Amniotic epithelial cell (primary cell): ENCODE results near the gene ESRRA.

Source experiments
- DNase-seq: peaks from one replicate; pipeline ENCODE4 v3.0.0-alpha.2; 2010; ENCODE audit warnings: low read depth

ESRRA gene

DNA sequence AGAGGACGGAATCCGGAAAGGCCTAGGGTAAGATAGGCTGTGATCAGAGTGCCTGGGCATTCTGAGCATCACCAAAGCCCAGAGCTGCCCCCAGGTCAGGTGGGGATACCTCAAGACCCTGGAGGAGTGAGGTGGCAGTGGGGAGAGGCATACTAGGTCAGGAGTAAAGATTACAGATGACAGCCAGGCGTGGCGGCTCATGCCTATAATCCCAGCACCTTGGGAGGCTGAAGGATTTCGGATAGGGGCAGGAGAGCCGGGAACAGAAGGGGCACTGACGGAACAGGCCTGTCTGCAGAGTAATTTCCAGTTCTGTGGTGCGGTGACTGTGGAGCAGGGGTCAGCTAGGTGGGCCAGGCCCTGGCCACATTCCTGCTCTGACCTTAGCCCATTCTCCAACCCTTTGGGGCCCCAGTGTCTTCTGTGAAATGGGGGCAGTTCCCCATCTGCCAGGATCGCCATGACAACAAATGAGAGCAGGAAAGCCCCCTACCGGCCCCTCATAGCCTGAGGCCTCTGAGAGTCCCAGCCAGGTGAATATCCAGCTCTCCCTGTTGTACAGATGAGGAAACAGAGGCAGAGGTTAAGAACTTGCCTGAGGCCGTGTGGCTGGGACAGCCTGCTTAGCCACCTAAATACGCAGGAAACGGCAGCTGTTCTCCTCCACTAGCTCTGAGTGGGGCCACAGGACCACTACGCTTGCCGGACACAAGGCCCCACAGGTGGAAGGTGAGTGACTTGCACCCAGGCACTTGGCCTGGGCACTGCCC lies 30.1 kb upstream of the ESRRA start:
- DNase-seq: no peak

DNA sequence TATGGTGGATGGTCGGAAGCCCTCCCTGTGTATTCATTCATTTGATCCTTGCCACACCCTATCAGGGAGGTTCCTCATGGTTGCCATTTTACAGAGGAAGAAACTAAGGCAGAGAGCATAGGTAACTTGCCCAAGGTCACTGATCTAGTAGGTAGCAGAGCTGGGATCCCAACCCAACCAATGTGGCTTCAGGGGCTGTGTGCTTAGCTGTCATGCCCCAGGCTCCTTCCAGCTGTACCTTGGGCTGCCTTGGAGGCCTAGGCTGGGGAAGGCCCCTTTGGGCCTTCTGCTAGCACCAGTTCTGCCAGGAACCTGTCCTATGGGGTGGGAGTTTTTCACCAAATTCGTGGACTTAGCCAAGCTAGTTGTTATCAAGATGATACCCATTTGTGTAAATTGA lies 29.5 kb upstream of the ESRRA start:
- DNase-seq: no peak

DNA sequence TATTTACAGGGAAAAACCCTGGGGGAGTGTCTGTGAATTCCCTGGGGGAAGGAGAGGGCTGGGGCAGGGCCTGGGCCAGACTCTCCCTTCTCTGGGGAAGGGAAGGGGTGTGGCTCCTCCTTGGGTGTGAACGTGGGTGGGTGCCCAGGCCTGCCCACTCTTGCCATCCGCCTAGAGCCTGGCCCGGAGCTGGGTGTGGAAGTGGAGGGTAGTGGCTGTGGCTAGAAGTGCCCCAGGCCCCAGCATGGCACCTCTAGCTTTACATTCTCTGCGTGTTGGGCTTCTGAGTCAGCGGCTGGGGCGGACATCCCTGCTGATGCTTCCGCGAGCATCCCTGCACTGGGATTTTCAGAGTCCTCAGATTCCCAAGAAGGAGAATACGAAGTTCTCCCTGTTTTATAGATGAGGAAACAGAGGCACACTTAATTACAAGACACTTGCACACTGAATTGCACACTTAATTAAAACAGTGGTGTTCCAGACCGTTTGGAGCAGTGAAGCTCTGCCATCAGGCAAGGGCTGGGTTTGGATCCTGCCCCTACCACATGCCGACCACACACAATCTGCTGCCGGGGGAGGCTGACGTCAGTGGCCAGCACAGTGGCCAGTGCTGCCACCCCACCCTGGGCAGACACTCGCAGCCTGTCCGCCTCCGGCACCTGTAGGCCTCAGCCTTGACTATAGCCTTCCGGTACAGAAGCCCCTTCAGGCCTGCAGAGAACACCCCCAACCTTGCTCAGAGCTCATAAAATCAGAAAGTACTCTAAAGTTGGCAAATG lies 28.5 kb upstream of the ESRRA start:
- DNase-seq: peak; percentile 47

DNA sequence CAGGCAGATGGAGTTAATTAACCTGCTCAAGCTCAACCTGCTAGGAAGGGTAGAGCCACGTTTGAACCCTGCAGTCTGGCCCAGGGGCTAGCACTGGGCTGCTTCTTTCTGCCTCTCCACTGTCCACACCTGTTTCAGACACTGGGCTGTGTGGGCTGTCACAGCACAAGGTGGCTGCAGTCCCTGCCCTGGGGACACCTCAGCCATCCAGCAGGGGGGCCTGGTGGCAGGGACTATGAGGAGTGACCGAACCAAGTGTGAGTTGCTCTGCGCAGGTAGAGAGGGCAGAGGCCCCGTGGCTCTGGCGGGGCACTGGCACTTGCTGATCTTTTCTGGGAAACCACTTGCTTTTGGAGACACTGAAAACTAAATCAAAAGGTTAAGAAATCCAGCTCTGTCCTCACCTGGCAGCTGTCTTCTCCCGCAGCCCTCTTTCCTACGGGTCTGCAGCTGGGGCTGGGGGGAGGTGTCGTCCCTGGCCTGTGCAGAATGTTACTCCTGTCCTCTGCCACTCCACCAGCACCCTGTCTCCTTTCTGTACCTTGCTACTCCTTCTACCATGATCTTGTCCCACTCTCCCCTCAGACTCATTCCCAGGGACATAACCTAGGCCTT lies 26.6 kb upstream of the ESRRA start:
- no peak for DNase-seq

DNA sequence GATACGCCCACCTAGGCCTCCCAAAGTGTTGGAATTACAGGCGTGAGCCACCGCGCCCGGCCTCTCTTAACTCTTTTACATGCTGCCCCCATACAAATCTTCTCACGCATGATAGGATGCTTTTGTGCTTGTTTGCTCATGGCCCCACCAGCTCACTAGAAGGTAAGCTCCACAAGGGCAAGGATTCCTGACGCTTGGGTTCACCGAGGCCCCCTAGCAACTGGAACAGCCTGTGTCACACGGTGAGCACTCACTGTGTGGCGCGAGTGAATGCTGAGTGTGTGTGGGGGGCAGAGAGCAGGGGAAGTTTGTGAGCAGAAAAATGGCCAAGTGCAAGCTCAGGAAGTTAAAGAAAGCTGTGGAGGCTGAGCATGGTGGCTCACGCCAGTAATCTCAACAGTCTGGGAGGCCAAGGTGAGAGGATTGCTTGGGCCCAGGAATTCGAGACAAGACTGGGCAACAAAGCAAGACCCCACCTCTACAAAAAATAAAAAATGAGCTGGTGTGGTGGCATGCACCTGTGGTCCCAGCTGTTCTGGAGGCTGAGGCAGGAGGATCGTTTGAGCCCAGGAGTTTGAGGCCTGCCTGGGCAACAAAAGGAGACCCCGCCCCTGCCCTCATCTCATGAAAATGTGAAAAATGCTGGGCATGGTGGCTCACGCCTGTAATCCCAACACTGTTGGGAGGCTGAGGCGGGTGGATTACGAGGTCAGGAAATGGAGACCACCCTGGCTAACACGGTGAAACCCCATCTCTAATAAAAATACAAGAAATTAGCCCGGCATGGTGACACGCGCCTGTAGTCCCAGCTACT lies 23.2 kb upstream of the ESRRA start:
- DNase-seq: no peak

DNA sequence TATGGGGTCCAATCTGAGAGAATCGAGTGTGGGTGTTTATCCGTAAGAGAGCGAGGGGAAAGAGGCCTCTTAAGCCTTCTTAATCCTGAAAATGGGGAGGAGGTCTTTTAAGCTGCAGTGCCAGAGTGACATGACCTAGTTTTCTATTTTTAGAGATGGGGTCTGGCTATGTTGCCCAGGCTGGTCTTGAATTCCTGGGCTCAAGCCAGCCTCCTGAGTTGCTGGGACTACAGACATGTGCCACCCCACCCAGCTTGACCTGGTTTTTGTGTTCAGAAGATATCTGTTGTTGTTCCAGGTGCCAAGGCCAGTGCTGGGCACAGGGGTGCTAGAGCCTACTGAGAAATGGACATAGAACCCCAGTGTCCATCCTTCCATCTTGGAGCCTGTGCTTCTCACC lies 22.2 kb upstream of the ESRRA start:
- DNase-seq: no peak

DNA sequence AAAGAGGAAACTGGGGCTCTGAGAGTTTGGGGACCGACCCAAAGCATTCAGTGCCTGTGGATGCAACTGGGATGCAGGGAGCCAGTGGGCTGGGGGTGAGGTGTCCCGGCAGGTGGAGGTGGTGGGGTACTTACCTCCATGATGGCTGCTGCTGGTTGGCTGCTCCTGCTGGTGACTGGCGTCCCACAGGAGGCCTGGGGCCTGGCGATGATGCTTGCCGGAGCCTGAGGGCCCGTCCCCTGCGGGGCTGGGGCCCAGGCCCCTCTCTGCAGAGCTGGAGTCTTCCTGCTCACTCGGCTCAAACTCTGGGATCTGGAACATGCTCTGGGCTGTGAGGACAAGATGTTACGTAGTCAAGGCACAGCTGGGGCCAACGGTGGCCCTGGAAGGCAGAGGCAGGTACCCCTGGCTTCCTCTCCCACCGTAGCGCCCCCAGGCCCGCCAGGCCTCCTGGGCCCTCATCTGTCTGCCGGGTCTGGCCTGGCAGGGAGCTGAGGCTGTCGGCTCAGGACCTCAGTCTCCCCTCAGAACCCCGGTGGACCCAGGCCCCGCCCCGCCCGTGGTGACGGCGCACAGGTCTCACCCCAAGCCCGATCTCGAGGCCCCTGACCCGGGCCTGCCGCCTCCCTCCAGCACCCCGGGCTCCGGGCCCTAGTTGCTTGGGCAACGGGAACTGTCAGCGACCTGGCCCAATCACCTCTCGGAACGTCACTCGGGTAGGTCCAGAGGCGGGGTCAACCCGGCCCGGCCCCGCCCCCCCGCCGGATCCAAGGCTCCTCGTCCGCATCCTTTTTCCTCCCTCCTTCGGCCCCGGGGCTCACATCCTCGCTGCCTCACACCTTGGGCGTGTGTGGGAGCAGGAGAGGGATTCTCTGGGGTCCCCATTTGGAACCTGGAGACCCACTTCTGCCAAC lies 21.0 kb upstream of the ESRRA start, which contains the start of gene BAD:
Gene BAD, minus strand, starts transcription at position 618 of the 914 bp plus-strand sequence. Its CDS starts 297 bp downstream, at position 321.
- peak; percentile 84 for DNase-seq

DNA sequence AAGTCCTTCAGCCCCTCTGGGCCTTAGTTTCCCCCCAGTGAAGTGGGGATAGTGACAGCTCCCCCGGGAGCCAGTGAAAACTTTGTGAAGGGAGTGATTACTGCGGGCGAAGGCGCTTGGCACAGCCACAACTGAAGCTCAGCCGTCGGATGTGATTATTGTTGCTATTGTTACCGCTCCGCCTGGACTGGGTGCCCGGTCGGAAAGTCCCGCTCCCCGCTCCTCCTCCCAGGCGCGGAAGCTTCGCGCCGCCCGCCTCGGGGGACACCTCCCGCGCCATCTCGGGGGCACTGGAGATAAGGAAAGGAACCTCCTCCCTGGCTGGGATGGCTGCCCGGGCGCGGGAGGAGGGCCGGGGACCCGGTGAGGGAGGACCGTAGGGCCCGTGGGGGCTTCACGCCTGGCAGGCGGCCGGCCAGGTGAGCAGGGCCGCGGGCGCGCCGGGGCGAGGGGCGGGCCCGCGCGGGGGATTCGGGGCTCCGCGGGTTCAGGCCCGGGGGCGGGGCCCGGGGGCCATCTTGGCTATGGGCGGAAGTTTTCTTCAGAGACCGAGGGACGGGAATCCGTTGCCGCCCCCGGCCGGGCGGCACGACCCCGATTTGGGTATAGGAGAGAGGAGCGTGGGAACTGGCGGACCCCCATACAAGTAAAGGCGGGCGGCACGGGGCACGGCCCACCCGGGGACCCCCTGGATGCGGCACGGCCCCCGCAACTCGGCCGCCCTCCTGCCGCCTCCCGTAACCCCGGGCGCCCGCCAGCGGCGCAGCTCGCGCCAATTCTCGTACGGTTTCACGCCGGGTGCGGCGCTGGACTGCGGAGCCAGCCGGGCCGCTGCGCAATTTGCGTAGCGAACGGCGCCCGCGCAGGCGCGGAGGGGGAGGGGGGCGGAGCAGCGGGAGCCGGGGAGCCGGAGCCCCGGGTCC lies 20.1 kb upstream of the ESRRA start, which contains the start of gene GPR137:
Gene GPR137, plus strand, starts transcription at position 887 of the 923 bp plus-strand sequence. CDS start 677 bp downstream, outside the sequence.
- DNase-seq: peak; percentile 53

DNA sequence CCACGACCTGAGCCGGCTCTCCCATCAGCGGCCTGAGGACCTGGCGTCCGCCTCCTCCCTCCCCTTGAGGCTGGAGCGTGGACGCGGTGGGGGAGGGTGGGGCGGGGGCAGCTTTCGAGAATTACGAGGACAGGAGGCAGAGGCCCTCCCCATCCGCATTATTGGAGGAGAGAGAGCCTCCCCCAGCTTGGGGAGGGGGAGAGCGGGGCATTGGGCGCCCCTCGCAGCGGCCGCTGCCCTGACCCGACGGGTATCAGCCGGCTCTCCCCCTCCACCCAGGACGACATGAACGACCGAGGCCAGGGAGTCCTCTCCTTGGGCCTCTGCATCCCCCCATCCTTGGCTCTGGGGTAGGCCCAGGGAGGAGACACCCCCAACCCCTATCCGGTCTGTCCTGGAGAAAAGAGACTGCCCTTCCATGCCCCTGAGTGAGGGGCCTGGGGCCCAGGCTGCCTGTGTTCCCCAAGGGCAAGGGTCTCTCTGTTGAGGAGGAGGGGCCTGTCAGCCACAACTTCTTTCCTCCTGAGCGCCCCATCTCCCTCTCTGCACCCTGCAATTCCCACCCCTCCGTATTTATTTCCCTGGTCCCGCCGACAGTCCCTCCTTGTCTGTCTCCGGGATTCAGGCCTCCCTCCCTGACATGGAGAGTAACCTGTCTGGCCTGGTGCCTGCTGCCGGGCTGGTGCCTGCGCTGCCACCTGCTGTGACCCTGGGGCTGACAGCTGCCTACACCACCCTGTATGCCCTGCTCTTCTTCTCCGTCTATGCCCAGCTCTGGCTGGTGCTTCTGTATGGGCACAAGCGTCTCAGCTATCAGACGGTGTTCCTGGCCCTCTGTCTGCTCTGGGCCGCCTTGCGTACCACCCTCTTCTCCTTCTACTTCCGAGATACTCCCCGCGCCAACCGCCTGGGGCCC lies 19.2 kb upstream of the ESRRA start:
- DNase-seq: no peak

DNA sequence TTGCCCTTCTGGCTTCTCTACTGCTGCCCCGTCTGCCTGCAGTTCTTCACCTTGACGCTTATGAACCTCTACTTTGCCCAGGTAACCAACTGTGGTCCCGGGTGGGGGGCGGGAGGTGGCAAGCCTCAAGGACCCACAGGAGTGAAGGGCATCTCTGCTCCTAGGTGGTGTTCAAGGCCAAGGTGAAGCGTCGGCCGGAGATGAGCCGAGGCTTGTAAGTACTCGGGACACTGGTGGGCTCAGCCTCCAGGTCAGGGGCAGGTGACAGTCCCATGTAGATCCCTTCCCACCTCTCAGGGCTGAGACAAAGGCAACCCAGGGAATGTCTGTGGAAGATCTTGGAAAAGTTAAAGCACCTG lies 18.5 kb upstream of the ESRRA start:
- DNase-seq: no peak

DNA sequence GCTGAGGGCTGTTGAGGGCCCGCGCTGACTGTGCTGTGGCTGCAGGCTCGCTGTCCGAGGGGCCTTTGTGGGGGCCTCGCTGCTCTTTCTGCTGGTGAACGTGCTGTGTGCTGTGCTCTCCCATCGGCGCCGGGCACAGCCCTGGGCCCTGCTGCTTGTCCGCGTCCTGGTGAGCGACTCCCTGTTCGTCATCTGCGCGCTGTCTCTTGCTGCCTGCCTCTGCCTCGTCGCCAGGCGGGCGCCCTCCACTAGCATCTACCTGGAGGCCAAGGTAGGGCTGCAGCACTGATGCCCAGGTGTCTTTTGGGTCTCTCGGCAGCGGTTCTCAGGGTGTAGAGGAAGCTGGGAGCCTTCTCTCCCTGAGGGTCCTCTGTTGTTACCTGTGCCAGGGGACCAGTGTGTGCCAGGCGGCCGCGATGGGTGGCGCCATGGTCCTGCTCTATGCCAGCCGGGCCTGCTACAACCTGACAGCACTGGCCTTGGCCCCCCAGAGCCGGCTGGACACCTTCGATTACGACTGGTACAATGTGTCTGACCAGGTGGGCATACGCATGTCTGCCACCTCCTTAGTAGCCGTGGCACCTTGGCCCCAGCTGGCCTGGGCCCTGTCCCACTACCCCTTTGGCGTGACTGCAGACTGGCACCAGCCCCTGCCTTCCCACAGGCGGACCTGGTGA lies 17.5 kb upstream of the ESRRA start:
- DNase-seq: no peak

DNA sequence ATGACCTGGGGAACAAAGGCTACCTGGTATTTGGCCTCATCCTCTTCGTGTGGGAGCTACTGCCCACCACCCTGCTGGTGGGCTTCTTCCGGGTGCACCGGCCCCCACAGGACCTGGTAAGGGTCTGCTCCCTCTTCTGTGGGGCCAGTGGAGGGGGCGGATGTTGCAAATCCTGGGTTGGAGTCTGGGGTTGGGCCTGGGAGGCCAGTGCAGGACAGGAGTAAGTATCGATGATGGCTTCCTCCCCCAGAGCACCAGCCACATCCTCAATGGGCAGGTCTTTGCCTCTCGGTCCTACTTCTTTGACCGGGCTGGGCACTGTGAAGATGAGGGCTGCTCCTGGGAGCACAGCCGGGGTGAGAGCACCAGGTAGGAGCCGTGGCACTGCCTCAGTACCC lies 17.0 kb upstream of the ESRRA start:
- DNase-seq: no peak

DNA sequence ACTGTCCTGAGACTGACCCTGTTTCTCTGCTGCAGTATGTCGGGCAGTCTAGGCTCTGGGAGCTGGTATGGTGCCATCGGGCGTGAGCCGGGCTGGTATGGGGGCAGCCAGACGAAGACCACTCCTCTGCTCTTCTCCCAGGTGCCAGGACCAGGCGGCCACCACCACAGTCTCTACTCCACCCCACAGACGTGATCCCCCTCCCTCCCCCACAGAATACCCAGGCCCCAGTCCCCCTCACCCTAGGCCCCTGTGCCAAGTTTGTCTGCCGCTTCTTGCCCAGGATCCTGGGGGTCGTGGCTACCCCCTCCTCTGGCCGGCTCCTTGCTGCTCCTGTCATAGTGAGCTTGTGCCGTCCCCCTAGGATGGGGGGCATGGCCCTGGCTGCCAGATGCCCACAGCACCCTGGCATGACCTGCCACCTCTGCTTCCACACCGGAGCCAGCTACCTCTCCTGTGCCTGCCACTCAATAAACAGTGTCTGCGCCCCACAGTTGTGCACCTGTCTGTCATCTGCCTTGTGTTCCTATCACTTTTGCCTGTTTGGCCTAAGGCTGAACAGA lies 16.2 kb upstream of the ESRRA start:
- DNase-seq: no peak

DNA sequence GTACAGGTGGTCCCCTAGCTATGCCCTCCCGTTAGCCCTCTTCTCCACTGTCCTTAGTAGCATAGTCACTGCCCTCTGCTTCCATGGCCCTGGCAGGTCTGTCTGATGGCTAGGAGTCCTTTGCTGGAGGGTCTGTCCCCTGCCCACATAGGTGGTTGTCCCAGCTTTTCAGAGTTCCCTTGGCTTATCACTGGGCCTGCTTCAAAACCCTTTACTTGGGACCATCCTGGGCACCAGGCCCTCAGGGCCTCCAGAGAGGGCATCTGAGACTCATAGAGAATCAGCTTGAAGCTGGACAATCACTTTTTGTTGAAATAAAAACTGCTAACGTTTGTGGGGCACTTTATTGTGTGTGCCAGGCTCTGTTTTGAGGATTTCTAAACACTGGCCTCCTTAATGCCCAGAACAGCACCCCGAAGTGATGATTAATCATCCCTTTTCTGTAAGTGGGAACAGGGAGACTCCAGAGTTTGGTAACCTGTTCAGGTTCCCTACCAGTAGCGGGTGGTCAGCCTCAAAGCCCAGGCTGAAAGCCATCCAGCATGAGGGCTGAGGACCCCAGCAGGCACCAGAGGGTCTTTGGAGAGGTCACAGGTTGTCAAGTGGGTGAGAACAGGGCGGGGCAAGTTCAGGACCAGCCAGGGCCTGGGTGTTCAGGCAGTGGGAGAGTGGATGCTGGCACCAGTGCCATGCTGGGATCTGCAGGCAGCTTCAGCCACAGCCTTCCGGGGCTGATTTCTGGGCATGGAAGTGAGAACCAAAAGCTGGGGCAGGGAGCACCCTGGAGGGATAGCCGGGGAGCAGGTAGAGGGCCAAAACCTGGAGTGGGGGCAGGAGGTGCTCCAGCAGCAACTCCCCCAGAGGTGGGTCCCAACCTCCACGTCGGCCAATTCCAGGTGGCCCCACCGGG lies 14.7 kb upstream of the ESRRA start:
- DNase-seq: no peak

DNA sequence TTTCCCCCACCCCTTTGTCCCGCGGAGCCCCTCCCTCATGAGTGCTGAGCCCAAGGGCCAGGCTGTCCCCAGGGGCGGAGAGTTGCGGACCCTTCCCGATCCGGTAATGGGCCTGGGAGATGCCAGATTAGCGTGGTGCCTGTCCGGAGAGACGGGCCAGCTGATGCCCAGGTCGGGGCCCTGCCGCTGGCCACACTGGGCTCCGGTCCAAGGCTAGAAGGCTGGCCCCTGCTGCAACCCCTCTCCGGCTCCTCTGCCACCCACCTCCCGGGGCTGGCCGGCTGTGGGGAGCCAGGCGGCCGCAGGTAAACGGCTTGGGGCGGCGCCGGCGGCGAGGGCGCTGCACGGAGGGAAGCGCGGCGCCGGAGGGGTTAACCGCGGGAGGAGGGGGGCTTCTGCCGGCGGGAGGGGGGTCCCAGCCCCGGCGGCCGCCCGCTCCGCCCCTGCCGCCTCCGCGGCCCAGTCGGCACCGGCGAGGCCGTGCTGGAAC lies 14.0 kb upstream of the ESRRA start, which contains the start of gene KCNK4:
Gene KCNK4, plus strand, starts transcription at position 41 of the 490 bp plus-strand sequence. CDS start 1,717 bp downstream, outside the sequence.
- no peak for DNase-seq

DNA sequence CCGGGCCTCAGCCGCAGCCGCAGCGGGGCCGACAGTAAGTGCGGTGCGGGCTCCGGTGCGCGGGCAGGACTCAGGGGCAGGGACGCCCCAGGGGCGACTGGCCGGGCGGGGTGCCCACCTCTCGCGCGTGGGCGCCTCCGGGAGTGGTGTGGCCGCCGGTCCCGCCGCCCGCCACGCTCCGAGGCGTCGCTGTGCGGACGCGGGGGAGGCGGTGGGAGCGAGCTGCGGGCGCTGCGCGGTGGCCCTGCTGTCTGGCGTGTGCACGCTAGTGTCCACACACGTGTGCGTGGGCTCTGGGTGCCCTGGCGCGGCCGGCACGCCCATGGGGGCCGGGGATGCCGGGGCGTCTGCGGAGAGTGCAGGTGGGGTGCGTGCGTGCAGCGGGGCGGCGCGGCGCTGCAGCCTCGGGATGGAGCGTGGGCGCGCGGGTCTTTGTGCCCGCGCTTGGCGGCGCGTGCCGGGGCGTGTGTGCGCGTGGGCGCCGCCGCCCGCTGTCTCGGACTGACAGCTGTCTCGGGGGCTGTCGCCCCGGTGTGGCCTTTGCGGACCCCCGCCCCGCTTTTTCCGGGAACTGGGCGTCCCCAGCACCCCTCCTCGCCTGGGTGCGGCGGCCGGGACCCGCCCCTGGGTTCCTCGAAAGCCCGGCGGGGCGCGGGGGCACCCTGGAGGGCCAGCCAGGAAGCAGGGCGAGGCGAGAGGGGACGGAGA lies 13.4 kb upstream of the ESRRA start:
- no peak for DNase-seq
